ENCODE data around the gene YIPF3.
"Not testable (repeated sequence)": the region's sequence is repeated elsewhere in the genome, so short reads cannot be mapped to it uniquely, and the experiment has no call there.

Gene YIPF3

DNA sequence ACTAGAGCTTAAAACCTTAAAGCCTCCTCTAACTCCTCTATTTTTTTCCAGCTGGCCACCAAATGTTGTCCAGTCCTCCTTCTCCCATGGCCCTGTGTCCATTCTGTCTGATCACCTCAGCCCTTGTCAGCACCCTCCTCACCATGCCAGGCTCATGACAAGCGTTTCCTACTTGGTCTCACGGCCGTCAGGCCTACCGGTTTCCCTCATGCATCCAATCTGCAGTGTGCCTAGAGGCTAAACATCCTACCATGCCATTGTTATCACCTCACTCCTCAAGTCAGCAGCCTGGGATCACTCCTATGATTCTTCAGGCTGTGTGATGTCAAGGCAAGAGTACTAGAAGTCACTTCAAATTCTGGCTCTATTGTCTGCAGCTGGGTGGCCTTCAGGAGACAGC is 49.0 kb downstream of the YIPF3 start:
- ATAC-seq = no peak
- TF ChIP-seq ZFP30 (CRISPR knock-in tag; IDR thresholded peaks at IDR 0.05) (no peak), OSR1 (CRISPR knock-in tag; IDR thresholded peaks at IDR 0.05) (no peak), ZNF565 (CRISPR knock-in tag; conservative IDR thresholded peaks at IDR 0.05; ENCODE audit: low read depth) (no peak), GLIS3 (CRISPR knock-in tag; IDR thresholded peaks at IDR 0.05) (no peak), ZNF70 (CRISPR knock-in tag; IDR thresholded peaks at IDR 0.05) (no peak), ISL1 (CRISPR knock-in tag; IDR thresholded peaks at IDR 0.05) (no peak), PPARA (CRISPR knock-in tag; IDR thresholded peaks at IDR 0.05; ENCODE audit: borderline replicate concordance) (no peak), RARB (CRISPR knock-in tag; IDR thresholded peaks at IDR 0.05) (no peak), TOX (CRISPR knock-in tag; IDR thresholded peaks at IDR 0.05; ENCODE audit: borderline replicate concordance) (no peak)
- TF ChIP-seq, protein P1, sequence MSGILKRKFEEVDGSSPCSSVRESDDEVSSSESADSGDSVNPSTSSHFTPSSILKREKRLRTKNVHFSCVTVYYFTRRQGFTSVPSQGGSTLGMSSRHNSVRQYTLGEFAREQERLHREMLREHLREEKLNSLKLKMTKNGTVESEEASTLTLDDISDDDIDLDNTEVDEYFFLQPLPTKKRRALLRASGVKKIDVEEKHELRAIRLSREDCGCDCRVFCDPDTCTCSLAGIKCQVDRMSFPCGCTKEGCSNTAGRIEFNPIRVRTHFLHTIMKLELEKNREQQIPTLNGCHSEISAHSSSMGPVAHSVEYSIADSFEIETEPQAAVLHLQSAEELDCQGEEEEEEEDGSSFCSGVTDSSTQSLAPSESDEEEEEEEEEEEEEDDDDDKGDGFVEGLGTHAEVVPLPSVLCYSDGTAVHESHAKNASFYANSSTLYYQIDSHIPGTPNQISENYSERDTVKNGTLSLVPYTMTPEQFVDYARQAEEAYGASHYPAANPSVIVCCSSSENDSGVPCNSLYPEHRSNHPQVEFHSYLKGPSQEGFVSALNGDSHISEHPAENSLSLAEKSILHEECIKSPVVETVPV (CRISPR knock-in tag; IDR thresholded peaks at IDR 0.05) = no peak
- TF ChIP-seq, protein P2, sequence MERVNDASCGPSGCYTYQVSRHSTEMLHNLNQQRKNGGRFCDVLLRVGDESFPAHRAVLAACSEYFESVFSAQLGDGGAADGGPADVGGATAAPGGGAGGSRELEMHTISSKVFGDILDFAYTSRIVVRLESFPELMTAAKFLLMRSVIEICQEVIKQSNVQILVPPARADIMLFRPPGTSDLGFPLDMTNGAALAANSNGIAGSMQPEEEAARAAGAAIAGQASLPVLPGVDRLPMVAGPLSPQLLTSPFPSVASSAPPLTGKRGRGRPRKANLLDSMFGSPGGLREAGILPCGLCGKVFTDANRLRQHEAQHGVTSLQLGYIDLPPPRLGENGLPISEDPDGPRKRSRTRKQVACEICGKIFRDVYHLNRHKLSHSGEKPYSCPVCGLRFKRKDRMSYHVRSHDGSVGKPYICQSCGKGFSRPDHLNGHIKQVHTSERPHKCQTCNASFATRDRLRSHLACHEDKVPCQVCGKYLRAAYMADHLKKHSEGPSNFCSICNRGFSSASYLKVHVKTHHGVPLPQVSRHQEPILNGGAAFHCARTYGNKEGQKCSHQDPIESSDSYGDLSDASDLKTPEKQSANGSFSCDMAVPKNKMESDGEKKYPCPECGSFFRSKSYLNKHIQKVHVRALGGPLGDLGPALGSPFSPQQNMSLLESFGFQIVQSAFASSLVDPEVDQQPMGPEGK (CRISPR knock-in tag; IDR thresholded peaks at IDR 0.05; ENCODE audit: borderline replicate concordance) = no peak

DNA sequence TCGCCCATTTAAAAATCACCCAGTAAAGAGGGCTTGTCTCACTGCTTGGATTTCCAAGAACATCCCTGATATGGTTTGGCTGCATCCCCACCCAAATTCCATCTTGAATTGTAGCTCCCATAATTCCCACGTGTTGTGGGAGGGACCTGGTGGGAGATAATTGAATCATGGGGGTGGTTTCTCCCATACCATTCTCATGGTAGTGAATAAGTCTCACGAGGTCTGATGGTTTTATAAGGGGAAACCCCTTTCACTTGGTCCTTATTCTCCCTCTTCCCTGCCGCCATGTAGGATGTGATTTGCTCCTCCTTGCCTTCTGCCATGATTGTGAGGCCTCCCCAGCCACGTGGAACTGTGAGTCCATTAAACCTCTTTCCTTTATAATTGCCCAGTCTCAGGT is 49.5 kb downstream of the YIPF3 start:
- not testable (repeated sequence) for ATAC-seq

DNA sequence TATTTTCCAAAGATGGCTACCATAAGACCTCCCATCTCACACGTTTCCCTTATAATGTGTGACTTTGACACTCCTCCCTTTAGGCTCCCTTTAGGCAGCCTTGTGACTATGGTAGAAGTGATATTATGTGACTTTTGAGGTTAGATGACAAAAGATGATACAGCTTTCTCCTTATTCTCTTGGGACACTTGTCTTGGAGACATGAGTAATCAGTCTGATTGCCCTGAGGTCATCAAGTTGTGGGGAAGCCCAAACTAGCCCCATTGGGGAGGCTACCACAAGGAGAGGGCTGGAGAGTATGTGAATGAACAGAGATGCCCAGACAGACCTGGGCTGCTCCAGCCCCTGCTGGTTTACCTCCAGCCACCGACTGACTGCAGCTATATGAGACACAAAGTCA is 50.8 kb downstream of the YIPF3 start:
- no peak for TF ChIP-seq BACH2 (CRISPR knock-in tag; IDR thresholded peaks at IDR 0.05; ENCODE audit: borderline replicate concordance)
- no peak for TF ChIP-seq GLIS3 (CRISPR knock-in tag; IDR thresholded peaks at IDR 0.05)
- no peak for TF ChIP-seq PPARA (CRISPR knock-in tag; IDR thresholded peaks at IDR 0.05; ENCODE audit: borderline replicate concordance)
- TF ChIP-seq, protein P3, sequence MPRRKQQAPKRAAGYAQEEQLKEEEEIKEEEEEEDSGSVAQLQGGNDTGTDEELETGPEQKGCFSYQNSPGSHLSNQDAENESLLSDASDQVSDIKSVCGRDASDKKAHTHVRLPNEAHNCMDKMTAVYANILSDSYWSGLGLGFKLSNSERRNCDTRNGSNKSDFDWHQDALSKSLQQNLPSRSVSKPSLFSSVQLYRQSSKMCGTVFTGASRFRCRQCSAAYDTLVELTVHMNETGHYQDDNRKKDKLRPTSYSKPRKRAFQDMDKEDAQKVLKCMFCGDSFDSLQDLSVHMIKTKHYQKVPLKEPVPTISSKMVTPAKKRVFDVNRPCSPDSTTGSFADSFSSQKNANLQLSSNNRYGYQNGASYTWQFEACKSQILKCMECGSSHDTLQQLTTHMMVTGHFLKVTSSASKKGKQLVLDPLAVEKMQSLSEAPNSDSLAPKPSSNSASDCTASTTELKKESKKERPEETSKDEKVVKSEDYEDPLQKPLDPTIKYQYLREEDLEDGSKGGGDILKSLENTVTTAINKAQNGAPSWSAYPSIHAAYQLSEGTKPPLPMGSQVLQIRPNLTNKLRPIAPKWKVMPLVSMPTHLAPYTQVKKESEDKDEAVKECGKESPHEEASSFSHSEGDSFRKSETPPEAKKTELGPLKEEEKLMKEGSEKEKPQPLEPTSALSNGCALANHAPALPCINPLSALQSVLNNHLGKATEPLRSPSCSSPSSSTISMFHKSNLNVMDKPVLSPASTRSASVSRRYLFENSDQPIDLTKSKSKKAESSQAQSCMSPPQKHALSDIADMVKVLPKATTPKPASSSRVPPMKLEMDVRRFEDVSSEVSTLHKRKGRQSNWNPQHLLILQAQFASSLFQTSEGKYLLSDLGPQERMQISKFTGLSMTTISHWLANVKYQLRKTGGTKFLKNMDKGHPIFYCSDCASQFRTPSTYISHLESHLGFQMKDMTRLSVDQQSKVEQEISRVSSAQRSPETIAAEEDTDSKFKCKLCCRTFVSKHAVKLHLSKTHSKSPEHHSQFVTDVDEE (CRISPR knock-in tag; IDR thresholded peaks at IDR 0.05) = no peak
- no peak for TF ChIP-seq ZNF8 (CRISPR knock-in tag; IDR thresholded peaks at IDR 0.05)
- TF ChIP-seq, protein P1 (CRISPR knock-in tag; IDR thresholded peaks at IDR 0.05) = no peak
- TF ChIP-seq ISL1 (CRISPR knock-in tag; IDR thresholded peaks at IDR 0.05) = no peak
- no peak for TF ChIP-seq TCF4 (CRISPR knock-in tag; IDR thresholded peaks at IDR 0.05; ENCODE audit: borderline replicate concordance)
- TF ChIP-seq, protein P4, sequence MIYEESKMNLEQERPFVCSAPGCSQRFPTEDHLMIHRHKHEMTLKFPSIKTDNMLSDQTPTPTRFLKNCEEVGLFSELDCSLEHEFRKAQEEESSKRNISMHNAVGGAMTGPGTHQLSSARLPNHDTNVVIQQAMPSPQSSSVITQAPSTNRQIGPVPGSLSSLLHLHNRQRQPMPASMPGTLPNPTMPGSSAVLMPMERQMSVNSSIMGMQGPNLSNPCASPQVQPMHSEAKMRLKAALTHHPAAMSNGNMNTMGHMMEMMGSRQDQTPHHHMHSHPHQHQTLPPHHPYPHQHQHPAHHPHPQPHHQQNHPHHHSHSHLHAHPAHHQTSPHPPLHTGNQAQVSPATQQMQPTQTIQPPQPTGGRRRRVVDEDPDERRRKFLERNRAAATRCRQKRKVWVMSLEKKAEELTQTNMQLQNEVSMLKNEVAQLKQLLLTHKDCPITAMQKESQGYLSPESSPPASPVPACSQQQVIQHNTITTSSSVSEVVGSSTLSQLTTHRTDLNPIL (CRISPR knock-in tag; IDR thresholded peaks at IDR 0.05; ENCODE audit: low read depth) = no peak
- TF ChIP-seq, protein P5, sequence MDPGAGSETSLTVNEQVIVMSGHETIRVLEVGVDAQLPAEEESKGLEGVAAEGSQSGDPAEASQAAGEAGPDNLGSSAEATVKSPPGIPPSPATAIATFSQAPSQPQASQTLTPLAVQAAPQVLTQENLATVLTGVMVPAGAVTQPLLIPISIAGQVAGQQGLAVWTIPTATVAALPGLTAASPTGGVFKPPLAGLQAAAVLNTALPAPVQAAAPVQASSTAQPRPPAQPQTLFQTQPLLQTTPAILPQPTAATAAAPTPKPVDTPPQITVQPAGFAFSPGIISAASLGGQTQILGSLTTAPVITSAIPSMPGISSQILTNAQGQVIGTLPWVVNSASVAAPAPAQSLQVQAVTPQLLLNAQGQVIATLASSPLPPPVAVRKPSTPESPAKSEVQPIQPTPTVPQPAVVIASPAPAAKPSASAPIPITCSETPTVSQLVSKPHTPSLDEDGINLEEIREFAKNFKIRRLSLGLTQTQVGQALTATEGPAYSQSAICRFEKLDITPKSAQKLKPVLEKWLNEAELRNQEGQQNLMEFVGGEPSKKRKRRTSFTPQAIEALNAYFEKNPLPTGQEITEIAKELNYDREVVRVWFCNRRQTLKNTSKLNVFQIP (CRISPR knock-in tag; IDR thresholded peaks at IDR 0.05; ENCODE audit: borderline replicate concordance, low read depth) = no peak
- TF ChIP-seq TOX (CRISPR knock-in tag; IDR thresholded peaks at IDR 0.05; ENCODE audit: borderline replicate concordance) = no peak
- TF ChIP-seq RARB (CRISPR knock-in tag; IDR thresholded peaks at IDR 0.05) = no peak
- ATAC-seq = no peak

Measured in SK-N-SH treated with all-trans-retinoic acid at 6 μM for 48 hours (cell line).